Measurements from ENCODE around the gene TAS2R5.
"Not testable (repeated sequence)": the region's sequence is repeated elsewhere in the genome, so short reads cannot be mapped to it uniquely, and the experiment has no call there.

The TAS2R5 gene

GRCh38 chr7:141770083-141770583, 19.9 kb upstream of the TAS2R5 start:
- H3K36me3 ChIP-seq (replicated peaks in 1 of 2; ENCODE audit: control insufficient read depth in 2 of 2, insufficient read depth in 2 of 2, low read length in 2 of 2) = peaks cover 5 to 14% of the 10 kb centered on the region in 2 donors
- H3K27ac ChIP-seq (replicated peaks; ENCODE audit: low read length); H3K27me3 ChIP-seq (ENCODE audit: control insufficient read depth in 3 of 3, insufficient read depth in 3 of 3, low read depth in 1 of 3, low read length in 3 of 3); H3K4me1 ChIP-seq (ENCODE audit: control insufficient read depth in 2 of 2, insufficient read depth in 1 of 2, low read depth in 1 of 2, low read length in 2 of 2); H3K14ac ChIP-seq (ENCODE audit: low read length); H3K4me2 ChIP-seq (ENCODE audit: insufficient read depth, low read length, poor library complexity, severe bottlenecking); H3K9me3 ChIP-seq (replicated peaks in 1 of 2; ENCODE audit: control insufficient read depth in 2 of 2, insufficient read depth in 1 of 2, low read depth in 1 of 2, low read length in 2 of 2); H2BK15ac ChIP-seq (ENCODE audit: low read length); H3K18ac ChIP-seq (ENCODE audit: low read length); DNase-seq (ENCODE audit: low spot score); H2BK5ac ChIP-seq (ENCODE audit: low read length); H3K9ac ChIP-seq (ENCODE audit: low read depth, low read length, poor library complexity); H4K91ac ChIP-seq (ENCODE audit: low read depth, low read length, poor library complexity); H3K23ac ChIP-seq (ENCODE audit: low read depth, low read length, poor library complexity); H2BK120ac ChIP-seq (ENCODE audit: low read depth, low read length); H2AK5ac ChIP-seq (ENCODE audit: low read depth, low read length); H3K4me3 ChIP-seq (ENCODE audit: low read length in 2 of 2); H2BK12ac ChIP-seq (ENCODE audit: low read length); H4K8ac ChIP-seq (ENCODE audit: low read depth, low read length); H3K4ac ChIP-seq (ENCODE audit: low read length); H2AFZ ChIP-seq (ENCODE audit: low read length); H3K79me1 ChIP-seq (ENCODE audit: low read depth, low read length): not testable (repeated sequence)
- WGBS, 2 donors (ENCODE audit: extremely low coverage in 2 of 2, insufficient read length in 2 of 2, insufficient replicate concordance in 1 of 2) = no CpG with 5 or more reads among the region's 3 CpGs

- Histone ChIP-seq H3K4me1 (ENCODE audit: control insufficient read depth in 2 of 2, insufficient read depth in 1 of 2, low read depth in 1 of 2, low read length in 2 of 2) (no peaks in the 10 kb centered on the region), H3K27ac (replicated peaks; ENCODE audit: low read length) (no peak within 1 kb of the TSS), H3K14ac (ENCODE audit: low read length) (no peak within 1 kb of the TSS), H2BK12ac (ENCODE audit: low read length) (no peak within 1 kb of the TSS), H3K27me3 (ENCODE audit: control insufficient read depth in 3 of 3, insufficient read depth in 3 of 3, low read depth in 1 of 3, low read length in 3 of 3) (no peaks in the 10 kb centered on the region), H3K36me3 (replicated peaks in 1 of 2; ENCODE audit: control insufficient read depth in 2 of 2, insufficient read depth in 2 of 2, low read length in 2 of 2) (peaks cover 12 to 47% of the 10 kb centered on the region in 2 donors), H3K9me3 (replicated peaks in 1 of 2; ENCODE audit: control insufficient read depth in 2 of 2, insufficient read depth in 1 of 2, low read depth in 1 of 2, low read length in 2 of 2) (peaks cover 4 to 9% of the 10 kb centered on the region in 2 donors), H3K18ac (ENCODE audit: low read length) (no peak within 1 kb of the TSS), H3K9ac (ENCODE audit: low read depth, low read length, poor library complexity) (no peak within 1 kb of the TSS), H2BK15ac (ENCODE audit: low read length) (no peak within 1 kb of the TSS), H2BK120ac (ENCODE audit: low read depth, low read length) (no peak within 1 kb of the TSS), H4K91ac (ENCODE audit: low read depth, low read length, poor library complexity) (no peak within 1 kb of the TSS), H3K4me3 (ENCODE audit: low read length in 2 of 2) (no peak within 1 kb of the TSS), H2BK5ac (ENCODE audit: low read length) (no peak within 1 kb of the TSS), H3K4me2 (ENCODE audit: insufficient read depth, low read length, poor library complexity, severe bottlenecking) (no peak within 1 kb of the TSS), H3K79me1 (ENCODE audit: low read depth, low read length) (no peaks in the 10 kb centered on the region), H3K23ac (ENCODE audit: low read depth, low read length, poor library complexity) (no peak within 1 kb of the TSS), H2AFZ (ENCODE audit: low read length) (no peak within 1 kb of the TSS), H2AK5ac (ENCODE audit: low read depth, low read length) (no peak within 1 kb of the TSS), H4K8ac (ENCODE audit: low read depth, low read length) (no peak within 1 kb of the TSS), H3K4ac (ENCODE audit: low read length) (no peak within 1 kb of the TSS)
- WGBS, 2 donors (ENCODE audit: extremely low coverage in 2 of 2, insufficient read length in 2 of 2, insufficient replicate concordance in 1 of 2) = no CpG with 5 or more reads among the region's 1 CpG
- DNase-seq (ENCODE audit: low spot score) = no peak
Observed at GRCh38 chr7:141776374-141776773, 13.6 kb upstream of the TAS2R5 start, which contains the start of gene TAS2R4. TSS of gene TAS2R4 (plus strand) at chr7:141776674. CDS start at chr7:141778489, 1,815 bp downstream.

GRCh38 chr7:141785706-141786552, 4.1 kb upstream of the TAS2R5 start:
- Histone ChIP-seq H3K4me2 (ENCODE audit: insufficient read depth, low read length, poor library complexity, severe bottlenecking) (no peak overlapping the region), H4K8ac (ENCODE audit: low read depth, low read length) (no peak overlapping the region), H3K27ac (replicated peaks; ENCODE audit: low read length) (no peak overlapping the region), H3K9ac (ENCODE audit: low read depth, low read length, poor library complexity) (no peak overlapping the region), H3K18ac (ENCODE audit: low read length) (no peak overlapping the region), H3K4me3 (ENCODE audit: low read length in 2 of 2) (no peak overlapping the region), H2BK120ac (ENCODE audit: low read depth, low read length) (no peak overlapping the region), H2BK15ac (ENCODE audit: low read length) (no peak overlapping the region), H4K91ac (ENCODE audit: low read depth, low read length, poor library complexity) (no peak overlapping the region), H3K23ac (ENCODE audit: low read depth, low read length, poor library complexity) (no peak overlapping the region), H3K79me1 (ENCODE audit: low read depth, low read length) (no peaks in the 10 kb centered on the region), H2BK5ac (ENCODE audit: low read length) (no peak overlapping the region), H3K14ac (ENCODE audit: low read length) (no peak overlapping the region), H2AK5ac (ENCODE audit: low read depth, low read length) (no peak overlapping the region), H3K4me1 (ENCODE audit: control insufficient read depth in 2 of 2, insufficient read depth in 1 of 2, low read depth in 1 of 2, low read length in 2 of 2) (no peaks in the 10 kb centered on the region), H2AFZ (ENCODE audit: low read length) (no peak overlapping the region), H3K27me3 (ENCODE audit: control insufficient read depth in 3 of 3, insufficient read depth in 3 of 3, low read depth in 1 of 3, low read length in 3 of 3) (no peaks in the 10 kb centered on the region), H3K36me3 (replicated peaks in 1 of 2; ENCODE audit: control insufficient read depth in 2 of 2, insufficient read depth in 2 of 2, low read length in 2 of 2) (peaks cover 7 to 28% of the 10 kb centered on the region in 2 donors), H2BK12ac (ENCODE audit: low read length) (no peak overlapping the region), H3K9me3 (replicated peaks in 1 of 2; ENCODE audit: control insufficient read depth in 2 of 2, insufficient read depth in 1 of 2, low read depth in 1 of 2, low read length in 2 of 2) (no peaks in the 10 kb centered on the region), H3K4ac (ENCODE audit: low read length) (no peak overlapping the region)
- no CpG with 5 or more reads among the region's 13 CpGs for WGBS, 2 donors (ENCODE audit: extremely low coverage in 2 of 2, insufficient read length in 2 of 2, insufficient replicate concordance in 1 of 2)
- peak; percentile 17 for DNase-seq (ENCODE audit: low spot score)

GRCh38 chr7:141788296-141788695, 1.7 kb upstream of the TAS2R5 start:
- no peak overlapping the region for H3K4me3 ChIP-seq (ENCODE audit: low read length in 2 of 2)
- H2BK15ac ChIP-seq (ENCODE audit: low read length) = no peak overlapping the region
- H3K4me2 ChIP-seq (ENCODE audit: insufficient read depth, low read length, poor library complexity, severe bottlenecking) = no peak overlapping the region
- no peaks in the 10 kb centered on the region for H3K4me1 ChIP-seq (ENCODE audit: control insufficient read depth in 2 of 2, insufficient read depth in 1 of 2, low read depth in 1 of 2, low read length in 2 of 2)
- no peak overlapping the region for H2BK5ac ChIP-seq (ENCODE audit: low read length)
- no peak overlapping the region for H3K23ac ChIP-seq (ENCODE audit: low read depth, low read length, poor library complexity)
- no peak for DNase-seq (ENCODE audit: low spot score)
- H3K14ac ChIP-seq (ENCODE audit: low read length) = no peak overlapping the region
- H3K9ac ChIP-seq (ENCODE audit: low read depth, low read length, poor library complexity) = no peak overlapping the region
- WGBS, 2 donors (ENCODE audit: extremely low coverage in 2 of 2, insufficient read length in 2 of 2, insufficient replicate concordance in 1 of 2) = no CpG with 5 or more reads among the region's 2 CpGs
- no peak overlapping the region for H2AFZ ChIP-seq (ENCODE audit: low read length)
- no peak overlapping the region for H2AK5ac ChIP-seq (ENCODE audit: low read depth, low read length)
- H3K4ac ChIP-seq (ENCODE audit: low read length) = no peak overlapping the region
- no peaks in the 10 kb centered on the region for H3K79me1 ChIP-seq (ENCODE audit: low read depth, low read length)
- no peak overlapping the region for H4K91ac ChIP-seq (ENCODE audit: low read depth, low read length, poor library complexity)
- H3K27ac ChIP-seq (replicated peaks; ENCODE audit: low read length) = no peak overlapping the region
- no peaks in the 10 kb centered on the region for H3K9me3 ChIP-seq (replicated peaks in 1 of 2; ENCODE audit: control insufficient read depth in 2 of 2, insufficient read depth in 1 of 2, low read depth in 1 of 2, low read length in 2 of 2)
- H2BK12ac ChIP-seq (ENCODE audit: low read length) = no peak overlapping the region
- peaks cover 9 to 29% of the 10 kb centered on the region in 2 donors for H3K36me3 ChIP-seq (replicated peaks in 1 of 2; ENCODE audit: control insufficient read depth in 2 of 2, insufficient read depth in 2 of 2, low read length in 2 of 2)
- no peak overlapping the region for H3K18ac ChIP-seq (ENCODE audit: low read length)
- H2BK120ac ChIP-seq (ENCODE audit: low read depth, low read length) = no peak overlapping the region
- H3K27me3 ChIP-seq (ENCODE audit: control insufficient read depth in 3 of 3, insufficient read depth in 3 of 3, low read depth in 1 of 3, low read length in 3 of 3) = no peaks in the 10 kb centered on the region
- H4K8ac ChIP-seq (ENCODE audit: low read depth, low read length) = no peak overlapping the region
